ENCODE data around the gene LHPP. TPM values are rescaled to one million over a fixed set of nuclear protein-coding genes. Genes with fewer than 3 reads are reported as not detected.

Gene LHPP
- total and polyA plus RNA-seq, 10 of the 15 experiments (the other 5 are each of a cell fraction or from before 2014, with no cell fraction given): 0.79 to 9.8 (median 6.7) TPM

DNA sequence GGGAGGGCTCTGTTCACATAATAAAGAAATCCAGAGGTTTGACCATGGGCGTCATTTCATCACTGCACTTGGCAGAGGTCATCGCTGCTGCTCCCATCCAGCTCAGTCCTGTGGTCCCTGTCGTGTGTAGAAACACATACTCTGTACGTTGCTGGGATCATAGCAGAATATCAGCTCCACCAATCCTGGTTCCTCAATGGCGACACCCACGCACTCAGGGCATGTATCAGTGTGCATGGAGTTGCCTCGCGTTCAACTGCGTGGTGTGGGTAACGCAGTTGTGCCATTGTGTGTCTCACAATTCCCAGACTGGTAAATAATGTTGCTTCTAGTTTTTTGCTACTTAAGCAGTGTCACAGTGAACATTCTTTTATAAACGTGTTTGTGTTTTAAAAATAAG is 111.1 kb downstream of the LHPP start:
- no peak overlapping the region for H3K4me3 ChIP-seq
- no peak overlapping the region for H2AFZ ChIP-seq (ENCODE audit: control insufficient read depth, low read depth, low read length)
- 56% methylated on average over 11 of the region's 11 CpGs for WGBS (ENCODE audit: insufficient coverage, insufficient replicate concordance, low lambda C conversion rate, missing lambda C conversion rate)
- intact Hi-C loops (cut with micrococcal nuclease; ENCODE audit: unreplicated experiment) (no loop called here), in situ Hi-C loops (cut with MboI) (no loop called here)
- ATAC-seq (no peak), FAIRE-seq (no peak), DNase-seq (ENCODE audit: low read depth, low spot score) (no peak)
- ChIA-PET SMC1A (ENCODE audit: uncharacterized antibody, unreplicated experiment) (interaction anchor here (0.7 kb wide), 1 partner anchor 28 kb away, joined by 3 read pairs; no protein-coding TSS in a partner anchor), CTCF (no interaction called here), POLR2A (no interaction called here), RAD21 (ENCODE audit: unreplicated experiment) (interaction anchor here (1.1 kb wide), 1 partner anchor 52 kb away, joined by 3 read pairs; no protein-coding TSS in a partner anchor)
- H3K27me3 ChIP-seq (replicated peaks in 1 of 2; ENCODE audit: control insufficient read depth in 2 of 2, insufficient read depth in 2 of 2, low read length in 1 of 2): no peaks in the 10 kb centered on the region; a peak in 1 of 4 replicates
- no peaks in the 10 kb centered on the region for H3K36me3 ChIP-seq (ENCODE audit: control insufficient read depth in 2 of 2, insufficient read depth in 2 of 2, low read length in 1 of 2)
- H3K4me2 ChIP-seq (ENCODE audit: control insufficient read depth, insufficient read depth): no peak overlapping the region
- H3K9ac ChIP-seq (ENCODE audit: control insufficient read depth, insufficient read depth, low read length): no peak overlapping the region
- no peaks in the 10 kb centered on the region for H3K9me3 ChIP-seq (replicated peaks; ENCODE audit: control insufficient read depth, insufficient read depth, low read length)
- no peak for TF ChIP-seq JUND (IDR thresholded peaks at IDR 0.05; ENCODE audit: low read depth, low read length)
- no peak for TF ChIP-seq RUNX3 (IDR thresholded peaks at IDR 0.05; ENCODE audit: low read length)
- TF ChIP-seq, protein P1, sequence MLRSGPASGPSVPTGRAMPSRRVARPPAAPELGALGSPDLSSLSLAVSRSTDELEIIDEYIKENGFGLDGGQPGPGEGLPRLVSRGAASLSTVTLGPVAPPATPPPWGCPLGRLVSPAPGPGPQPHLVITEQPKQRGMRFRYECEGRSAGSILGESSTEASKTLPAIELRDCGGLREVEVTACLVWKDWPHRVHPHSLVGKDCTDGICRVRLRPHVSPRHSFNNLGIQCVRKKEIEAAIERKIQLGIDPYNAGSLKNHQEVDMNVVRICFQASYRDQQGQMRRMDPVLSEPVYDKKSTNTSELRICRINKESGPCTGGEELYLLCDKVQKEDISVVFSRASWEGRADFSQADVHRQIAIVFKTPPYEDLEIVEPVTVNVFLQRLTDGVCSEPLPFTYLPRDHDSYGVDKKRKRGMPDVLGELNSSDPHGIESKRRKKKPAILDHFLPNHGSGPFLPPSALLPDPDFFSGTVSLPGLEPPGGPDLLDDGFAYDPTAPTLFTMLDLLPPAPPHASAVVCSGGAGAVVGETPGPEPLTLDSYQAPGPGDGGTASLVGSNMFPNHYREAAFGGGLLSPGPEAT (IDR thresholded peaks at IDR 0.05; ENCODE audit: low read depth): no peak
- TF ChIP-seq SMC3 (IDR thresholded peaks at IDR 0.05; ENCODE audit: borderline replicate concordance, low read length): no peak
- no peak for TF ChIP-seq MYB (IDR thresholded peaks at IDR 0.05; ENCODE audit: borderline replicate concordance, low read depth, low read length)
- TF ChIP-seq CREB1 (IDR thresholded peaks at IDR 0.05; ENCODE audit: low read depth): no peak
- TF ChIP-seq CREM (IDR thresholded peaks at IDR 0.05; ENCODE audit: low read depth): no peak
- TF ChIP-seq, protein P2, sequence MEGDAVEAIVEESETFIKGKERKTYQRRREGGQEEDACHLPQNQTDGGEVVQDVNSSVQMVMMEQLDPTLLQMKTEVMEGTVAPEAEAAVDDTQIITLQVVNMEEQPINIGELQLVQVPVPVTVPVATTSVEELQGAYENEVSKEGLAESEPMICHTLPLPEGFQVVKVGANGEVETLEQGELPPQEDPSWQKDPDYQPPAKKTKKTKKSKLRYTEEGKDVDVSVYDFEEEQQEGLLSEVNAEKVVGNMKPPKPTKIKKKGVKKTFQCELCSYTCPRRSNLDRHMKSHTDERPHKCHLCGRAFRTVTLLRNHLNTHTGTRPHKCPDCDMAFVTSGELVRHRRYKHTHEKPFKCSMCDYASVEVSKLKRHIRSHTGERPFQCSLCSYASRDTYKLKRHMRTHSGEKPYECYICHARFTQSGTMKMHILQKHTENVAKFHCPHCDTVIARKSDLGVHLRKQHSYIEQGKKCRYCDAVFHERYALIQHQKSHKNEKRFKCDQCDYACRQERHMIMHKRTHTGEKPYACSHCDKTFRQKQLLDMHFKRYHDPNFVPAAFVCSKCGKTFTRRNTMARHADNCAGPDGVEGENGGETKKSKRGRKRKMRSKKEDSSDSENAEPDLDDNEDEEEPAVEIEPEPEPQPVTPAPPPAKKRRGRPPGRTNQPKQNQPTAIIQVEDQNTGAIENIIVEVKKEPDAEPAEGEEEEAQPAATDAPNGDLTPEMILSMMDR (IDR thresholded peaks at IDR 0.05 in 2 of 3, conservative IDR thresholded peaks at IDR 0.05 in 1 of 3; ENCODE audit: control insufficient read depth in 2 of 3, extremely low read depth in 1 of 3, insufficient read depth in 1 of 3, low read depth in 3 of 3, low read length in 3 of 3): no peak
- TF ChIP-seq POU2F2 (IDR thresholded peaks at IDR 0.05; ENCODE audit: borderline replicate concordance, low read depth, low read length): no peak
- no peak for TF ChIP-seq SREBF2 (IDR thresholded peaks at IDR 0.05; ENCODE audit: low read length)
- TF ChIP-seq TAF1 (IDR thresholded peaks at IDR 0.05; ENCODE audit: borderline replicate concordance, low read depth, low read length): no peak
- no TSS peak for BruUV-seq (replicated peaks)
- no peaks in the 10 kb centered on the region for H3K4me1 ChIP-seq (ENCODE audit: control insufficient read depth, insufficient read depth, low read length)
- H3K79me2 ChIP-seq (ENCODE audit: control insufficient read depth, insufficient read depth, low read length): no peaks in the 10 kb centered on the region
- no peaks in the 10 kb centered on the region for H4K20me1 ChIP-seq (ENCODE audit: control insufficient read depth, insufficient read depth)
- H3K27ac ChIP-seq (ENCODE audit: control insufficient read depth, insufficient read depth): no peak overlapping the region
